Measurements from ENCODE around the gene STXBP1.
"Not testable (repeated sequence)": the region's sequence is repeated elsewhere in the genome, so short reads cannot be mapped to it uniquely, and the experiment has no call there.

STXBP1 gene

DNA sequence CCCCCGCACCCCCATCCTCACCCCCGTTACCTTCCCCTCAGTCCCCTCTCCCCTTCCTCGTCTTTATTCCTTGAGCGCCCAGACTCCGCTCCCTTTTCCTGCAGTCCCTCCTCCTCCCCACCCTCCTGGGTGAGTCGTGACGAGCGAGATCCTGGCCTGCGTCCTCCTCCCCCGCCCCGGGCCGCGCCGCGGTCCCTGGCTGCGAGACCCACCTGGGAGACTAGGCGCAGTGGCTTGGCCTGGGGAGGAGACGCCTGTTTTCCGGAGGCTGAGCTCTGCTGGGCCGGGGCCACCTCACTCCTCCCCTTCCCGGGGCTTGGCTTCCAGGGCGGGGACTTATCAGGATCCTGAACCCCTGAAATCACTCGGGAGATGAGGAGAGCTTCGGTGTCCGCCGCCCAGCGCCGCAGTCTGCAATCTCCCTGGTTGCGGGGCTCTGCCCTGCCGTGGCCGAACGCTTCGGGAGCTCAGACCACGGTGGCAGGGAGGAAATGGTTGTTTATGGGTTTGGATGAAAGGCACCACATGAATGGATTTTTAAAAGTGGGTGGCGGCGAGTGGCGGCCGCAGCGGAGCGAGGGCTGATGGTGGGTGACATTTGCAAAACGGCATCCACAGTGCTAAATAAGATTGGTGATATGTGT is 984 bp downstream of the STXBP1 start:
- Histone ChIP-seq H3K27me3 (ENCODE audit: control insufficient read depth in 2 of 2, insufficient read depth in 2 of 2, low read length in 2 of 2) (peaks cover 13 to 27% of the 10 kb centered on the region in 2 donors), H3K4me3 (ENCODE audit: low read length in 2 of 2) (peak overlapping the region; percentile 73 to 76), H3K36me3 (ENCODE audit: control insufficient read depth in 2 of 2, insufficient read depth in 2 of 2, low read length in 2 of 2) (no peaks in the 10 kb centered on the region), H3K9ac (ENCODE audit: low read depth in 1 of 2, low read length in 2 of 2) (peak overlapping the region; percentile 44 to 72), H3K27ac (ENCODE audit: low read depth in 2 of 2, low read length in 2 of 2) (peak overlapping the region; percentile 23 to 42), H3K4me1 (ENCODE audit: control insufficient read depth in 2 of 2, insufficient read depth in 2 of 2, low read length in 2 of 2) (peaks cover 10 to 19% of the 10 kb centered on the region in 2 donors), H3K9me3 (ENCODE audit: control insufficient read depth in 2 of 2, low read length in 2 of 2) (no peaks in the 10 kb centered on the region)

DNA sequence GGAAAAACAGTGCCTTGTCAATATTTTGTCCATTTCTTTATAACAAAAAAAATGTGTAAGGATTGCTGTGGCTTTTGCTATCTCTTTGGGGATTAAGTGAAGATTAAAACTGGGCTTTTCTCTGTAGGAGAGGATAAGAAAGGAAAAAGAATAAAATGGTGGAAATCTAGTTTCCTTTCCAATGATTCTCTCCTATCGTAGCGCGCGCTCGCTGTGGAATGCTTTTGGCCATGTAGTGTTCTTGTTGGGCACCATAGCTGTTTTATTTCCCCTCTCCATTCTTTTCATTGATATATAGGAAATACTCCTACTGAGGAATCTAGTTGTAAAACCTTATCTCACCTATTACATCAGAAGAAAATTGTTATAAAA is 1.5 kb downstream of the STXBP1 start:
- Histone ChIP-seq H3K36me3 (ENCODE audit: control insufficient read depth in 2 of 2, insufficient read depth in 2 of 2, low read length in 2 of 2) (no peaks in the 10 kb centered on the region), H3K27ac (ENCODE audit: low read depth in 2 of 2, low read length in 2 of 2) (peak overlapping the region in 1 of 2 donors; percentile 23), H3K9me3 (ENCODE audit: control insufficient read depth in 2 of 2, low read length in 2 of 2) (no peaks in the 10 kb centered on the region), H3K27me3 (ENCODE audit: control insufficient read depth in 2 of 2, insufficient read depth in 2 of 2, low read length in 2 of 2) (peaks cover 12 to 24% of the 10 kb centered on the region in 2 donors), H3K9ac (ENCODE audit: low read depth in 1 of 2, low read length in 2 of 2) (peak overlapping the region; percentile 44 to 72), H3K4me1 (ENCODE audit: control insufficient read depth in 2 of 2, insufficient read depth in 2 of 2, low read length in 2 of 2) (peaks cover 5 to 14% of the 10 kb centered on the region in 2 donors), H3K4me3 (ENCODE audit: low read length in 2 of 2) (peak overlapping the region; percentile 73 to 76)

DNA sequence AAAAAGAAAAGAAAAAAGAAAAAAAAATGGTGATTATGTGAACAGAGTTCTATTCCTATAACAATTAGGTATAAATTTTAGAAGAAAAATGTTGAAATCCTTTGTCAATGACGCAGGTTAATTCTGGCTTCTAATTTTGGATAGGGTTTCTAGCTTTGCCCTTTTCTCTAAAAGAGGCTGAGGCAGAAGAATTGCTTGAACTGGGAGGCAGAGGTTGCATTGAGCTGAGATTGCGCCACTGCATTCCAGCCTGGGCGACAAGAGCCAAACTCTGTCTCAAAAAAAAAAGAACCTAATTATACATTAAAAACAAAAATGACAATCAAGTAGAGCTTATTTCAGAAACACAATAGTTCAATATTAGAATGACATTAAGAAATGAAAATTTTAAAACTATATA is 2.9 kb downstream of the STXBP1 start:
- Histone ChIP-seq H3K27me3 (ENCODE audit: control insufficient read depth in 2 of 2, insufficient read depth in 2 of 2, low read length in 2 of 2) (peaks cover 8 to 15% of the 10 kb centered on the region in 2 donors), H3K36me3 (ENCODE audit: control insufficient read depth in 2 of 2, insufficient read depth in 2 of 2, low read length in 2 of 2) (no peaks in the 10 kb centered on the region), H3K4me1 (ENCODE audit: control insufficient read depth in 2 of 2, insufficient read depth in 2 of 2, low read length in 2 of 2) (peaks cover 3 to 11% of the 10 kb centered on the region in 2 donors), H3K9me3 (ENCODE audit: control insufficient read depth in 2 of 2, low read length in 2 of 2) (no peaks in the 10 kb centered on the region), H3K4me3 (ENCODE audit: low read length in 2 of 2) (no peak overlapping the region), H3K9ac (ENCODE audit: low read depth in 1 of 2, low read length in 2 of 2) (no peak overlapping the region), H3K27ac (ENCODE audit: low read depth in 2 of 2, low read length in 2 of 2) (no peak overlapping the region)

DNA sequence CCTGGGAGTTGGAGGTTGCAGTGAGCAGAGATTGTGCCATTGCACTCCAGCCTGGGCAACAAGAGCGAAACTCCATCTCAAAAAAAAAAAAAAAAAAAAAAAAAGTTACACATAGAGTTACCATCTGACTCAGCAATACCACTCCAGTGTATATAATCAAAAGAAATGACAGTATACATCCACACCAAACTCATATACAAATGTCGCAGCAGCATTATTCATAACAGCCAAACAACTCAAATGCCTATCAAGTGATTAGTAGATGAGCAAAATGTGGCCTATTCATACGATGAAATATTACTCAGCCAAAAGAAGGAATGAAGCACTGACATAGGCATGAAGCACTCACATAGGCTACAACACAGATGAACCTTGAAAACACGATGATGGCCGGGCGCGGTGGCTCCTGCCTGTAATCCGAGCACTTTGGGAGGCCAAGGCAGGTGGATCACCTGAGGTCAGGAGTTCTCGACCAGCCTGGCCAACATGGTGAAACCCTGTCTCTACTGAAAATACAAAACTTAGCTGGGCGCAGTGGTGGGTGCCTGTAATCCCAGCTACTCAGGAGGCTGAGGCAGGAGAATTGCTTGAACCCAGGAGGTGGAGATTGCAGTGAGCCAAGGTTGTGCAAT is 9.4 kb downstream of the STXBP1 start:
- H3K36me3 ChIP-seq (ENCODE audit: control insufficient read depth in 2 of 2, insufficient read depth in 2 of 2, low read length in 2 of 2); H3K4me3 ChIP-seq (ENCODE audit: low read length in 2 of 2); H3K27me3 ChIP-seq (ENCODE audit: control insufficient read depth in 2 of 2, insufficient read depth in 2 of 2, low read length in 2 of 2); H3K27ac ChIP-seq (ENCODE audit: low read depth in 2 of 2, low read length in 2 of 2); H3K4me1 ChIP-seq (ENCODE audit: control insufficient read depth in 2 of 2, insufficient read depth in 2 of 2, low read length in 2 of 2); H3K9ac ChIP-seq (ENCODE audit: low read depth in 1 of 2, low read length in 2 of 2); H3K9me3 ChIP-seq (ENCODE audit: control insufficient read depth in 2 of 2, low read length in 2 of 2): not testable (repeated sequence)

DNA sequence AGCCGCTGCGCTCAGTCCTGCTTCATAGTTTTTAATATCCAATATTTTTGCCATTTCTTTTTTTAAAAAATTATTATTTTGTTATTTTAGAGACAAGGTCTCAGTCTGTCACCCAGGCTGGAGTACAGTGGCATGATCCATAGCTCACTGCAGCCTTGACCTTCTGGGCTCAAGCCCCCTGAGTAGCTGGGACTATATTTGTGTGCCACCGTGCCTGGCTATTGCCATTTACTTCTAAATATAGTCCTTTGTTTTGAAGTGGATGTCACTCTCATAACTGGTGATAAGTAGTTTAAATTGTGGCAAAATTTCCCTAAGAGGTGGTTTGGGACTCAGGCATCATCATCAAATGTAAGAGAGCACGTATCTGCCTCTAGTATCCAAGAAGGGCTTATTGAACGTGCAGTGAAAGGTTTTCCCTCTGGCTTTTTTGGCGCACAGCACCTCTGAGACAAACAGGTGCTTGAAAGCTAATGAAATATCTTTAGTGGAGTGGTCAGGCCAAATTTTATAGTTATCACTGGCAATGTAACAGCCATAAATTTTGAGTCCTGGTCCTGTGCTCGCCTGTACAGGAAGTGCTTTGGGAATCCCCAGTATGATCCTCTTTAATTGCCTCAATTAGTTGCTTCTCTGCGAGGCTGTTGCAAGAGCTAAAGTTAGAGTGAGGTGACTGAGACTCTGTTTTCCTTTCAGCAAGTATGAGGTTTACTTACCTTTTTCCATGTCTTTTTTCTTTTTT is 14.8 kb downstream of the STXBP1 start:
- Histone ChIP-seq H3K4me1 (ENCODE audit: control insufficient read depth in 2 of 2, insufficient read depth in 2 of 2, low read length in 2 of 2) (no peaks in the 10 kb centered on the region), H3K36me3 (ENCODE audit: control insufficient read depth in 2 of 2, insufficient read depth in 2 of 2, low read length in 2 of 2) (no peaks in the 10 kb centered on the region), H3K9me3 (ENCODE audit: control insufficient read depth in 2 of 2, low read length in 2 of 2) (no peaks in the 10 kb centered on the region), H3K9ac (ENCODE audit: low read depth in 1 of 2, low read length in 2 of 2) (no peak overlapping the region), H3K27ac (ENCODE audit: low read depth in 2 of 2, low read length in 2 of 2) (no peak overlapping the region), H3K27me3 (ENCODE audit: control insufficient read depth in 2 of 2, insufficient read depth in 2 of 2, low read length in 2 of 2) (no peaks in the 10 kb centered on the region), H3K4me3 (ENCODE audit: low read length in 2 of 2) (no peak overlapping the region)

DNA sequence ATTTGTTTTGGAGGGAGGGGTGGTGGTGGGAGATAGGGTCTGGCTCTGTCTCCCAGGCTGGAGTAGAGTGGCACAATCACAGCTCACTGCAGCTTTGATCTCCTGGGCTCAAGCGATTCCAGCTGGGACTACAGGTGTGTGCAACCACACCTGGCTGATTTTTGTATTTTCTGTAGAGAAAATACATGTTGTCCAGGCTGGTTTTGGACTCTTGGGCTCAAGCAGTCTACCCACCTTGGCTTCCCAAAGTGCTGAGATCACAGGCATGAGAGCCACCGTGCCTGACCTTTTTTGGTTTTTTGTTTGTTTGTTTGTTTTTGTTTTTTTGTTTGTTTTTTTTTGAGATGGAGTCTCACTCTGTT is 15.4 kb downstream of the STXBP1 start:
- Histone ChIP-seq H3K4me1 (ENCODE audit: control insufficient read depth in 2 of 2, insufficient read depth in 2 of 2, low read length in 2 of 2) (no peaks in the 10 kb centered on the region), H3K9ac (ENCODE audit: low read depth in 1 of 2, low read length in 2 of 2) (no peak overlapping the region), H3K4me3 (ENCODE audit: low read length in 2 of 2) (no peak overlapping the region)

DNA sequence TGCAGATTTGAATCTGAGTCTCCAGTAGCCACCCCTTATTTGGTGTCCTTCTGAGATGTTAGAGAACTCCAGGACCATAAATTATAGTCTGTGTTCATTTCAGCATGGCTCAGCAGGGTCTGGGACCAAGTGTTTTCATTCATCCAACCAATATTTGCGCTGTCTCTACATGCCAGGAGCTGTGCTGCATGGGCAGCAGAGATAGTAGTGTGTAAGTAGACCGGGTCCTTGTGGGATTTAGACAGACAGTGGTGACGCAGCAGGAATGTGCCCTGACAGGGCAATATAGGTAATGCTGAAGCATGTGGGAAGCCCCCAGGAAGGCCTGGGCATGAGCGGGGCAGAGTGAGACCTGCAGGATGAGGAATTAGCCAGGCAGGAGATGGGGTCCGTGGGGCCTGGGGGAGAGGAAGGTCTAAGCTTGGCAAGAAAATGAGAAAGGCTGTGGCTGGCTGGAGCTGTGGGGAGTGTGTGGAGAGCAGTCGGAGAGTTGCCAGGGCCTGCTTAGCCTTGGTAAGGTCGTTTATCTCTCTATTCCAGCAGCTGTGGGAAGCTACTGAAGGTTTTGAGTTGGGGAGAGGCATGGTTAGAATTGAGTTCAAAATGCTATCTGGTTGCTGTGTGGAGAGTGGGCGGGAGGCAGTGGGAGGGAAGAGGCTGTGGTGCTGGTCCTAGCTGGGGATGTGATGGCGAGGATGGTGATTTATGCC is 16.8 kb downstream of the STXBP1 start:
- no peaks in the 10 kb centered on the region for H3K36me3 ChIP-seq (ENCODE audit: control insufficient read depth in 2 of 2, insufficient read depth in 2 of 2, low read length in 2 of 2)
- no peak overlapping the region for H3K4me3 ChIP-seq (ENCODE audit: low read length in 2 of 2)
- H3K27ac ChIP-seq (ENCODE audit: low read depth in 2 of 2, low read length in 2 of 2): no peak overlapping the region
- no peak overlapping the region for H3K9ac ChIP-seq (ENCODE audit: low read depth in 1 of 2, low read length in 2 of 2)
- no peaks in the 10 kb centered on the region for H3K27me3 ChIP-seq (ENCODE audit: control insufficient read depth in 2 of 2, insufficient read depth in 2 of 2, low read length in 2 of 2)
- peaks cover 0 to 3% of the 10 kb centered on the region in 2 donors for H3K4me1 ChIP-seq (ENCODE audit: control insufficient read depth in 2 of 2, insufficient read depth in 2 of 2, low read length in 2 of 2)
- no peaks in the 10 kb centered on the region for H3K9me3 ChIP-seq (ENCODE audit: control insufficient read depth in 2 of 2, low read length in 2 of 2)

More for the DNA sequence above, 15.4 kb downstream of the STXBP1 start:
- Histone ChIP-seq H3K27me3 (ENCODE audit: control insufficient read depth in 2 of 2, insufficient read depth in 2 of 2, low read length in 2 of 2) (no peaks in the 10 kb centered on the region), H3K27ac (ENCODE audit: low read depth in 2 of 2, low read length in 2 of 2) (no peak overlapping the region), H3K9me3 (ENCODE audit: control insufficient read depth in 2 of 2, low read length in 2 of 2) (no peaks in the 10 kb centered on the region), H3K36me3 (ENCODE audit: control insufficient read depth in 2 of 2, insufficient read depth in 2 of 2, low read length in 2 of 2) (no peaks in the 10 kb centered on the region)

DNA sequence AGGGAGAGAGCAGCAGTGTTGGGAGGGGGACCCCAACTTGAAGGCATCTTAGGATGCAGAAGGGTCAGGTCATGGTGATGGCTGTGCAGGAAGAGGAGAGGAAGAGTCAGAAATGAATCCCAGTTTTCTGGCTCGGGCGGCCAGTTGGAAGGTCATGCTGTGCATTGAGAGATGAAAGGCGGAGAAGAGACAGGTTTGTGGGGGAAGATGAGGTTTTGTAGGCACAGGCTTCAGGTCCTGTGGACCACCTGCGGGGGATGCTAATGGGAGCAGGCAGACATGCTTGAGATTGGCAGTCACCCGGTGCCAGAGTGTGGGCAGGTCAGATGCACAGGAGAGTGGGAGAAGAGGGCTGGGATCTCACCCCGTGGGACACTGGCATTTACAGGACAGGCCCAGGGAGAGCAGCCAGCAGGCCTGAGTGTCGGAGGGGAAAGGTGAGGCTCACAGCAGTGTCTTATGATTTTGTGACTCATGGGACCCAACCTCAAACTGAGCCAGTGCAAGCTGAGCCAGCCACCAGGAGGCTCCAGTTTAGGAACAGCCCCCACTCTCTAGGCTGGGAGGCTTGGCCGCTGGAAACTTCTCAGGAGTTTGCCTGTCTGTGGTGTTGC is 17.5 kb downstream of the STXBP1 start:
- no peak overlapping the region for H3K4me3 ChIP-seq (ENCODE audit: low read length in 2 of 2)
- no peaks in the 10 kb centered on the region for H3K27me3 ChIP-seq (ENCODE audit: control insufficient read depth in 2 of 2, insufficient read depth in 2 of 2, low read length in 2 of 2)
- H3K27ac ChIP-seq (ENCODE audit: low read depth in 2 of 2, low read length in 2 of 2): no peak overlapping the region
- H3K9me3 ChIP-seq (ENCODE audit: control insufficient read depth in 2 of 2, low read length in 2 of 2): no peaks in the 10 kb centered on the region
- no peak overlapping the region for H3K9ac ChIP-seq (ENCODE audit: low read depth in 1 of 2, low read length in 2 of 2)
- H3K36me3 ChIP-seq (ENCODE audit: control insufficient read depth in 2 of 2, insufficient read depth in 2 of 2, low read length in 2 of 2): no peaks in the 10 kb centered on the region
- H3K4me1 ChIP-seq (ENCODE audit: control insufficient read depth in 2 of 2, insufficient read depth in 2 of 2, low read length in 2 of 2): peaks cover 0 to 6% of the 10 kb centered on the region in 2 donors

DNA sequence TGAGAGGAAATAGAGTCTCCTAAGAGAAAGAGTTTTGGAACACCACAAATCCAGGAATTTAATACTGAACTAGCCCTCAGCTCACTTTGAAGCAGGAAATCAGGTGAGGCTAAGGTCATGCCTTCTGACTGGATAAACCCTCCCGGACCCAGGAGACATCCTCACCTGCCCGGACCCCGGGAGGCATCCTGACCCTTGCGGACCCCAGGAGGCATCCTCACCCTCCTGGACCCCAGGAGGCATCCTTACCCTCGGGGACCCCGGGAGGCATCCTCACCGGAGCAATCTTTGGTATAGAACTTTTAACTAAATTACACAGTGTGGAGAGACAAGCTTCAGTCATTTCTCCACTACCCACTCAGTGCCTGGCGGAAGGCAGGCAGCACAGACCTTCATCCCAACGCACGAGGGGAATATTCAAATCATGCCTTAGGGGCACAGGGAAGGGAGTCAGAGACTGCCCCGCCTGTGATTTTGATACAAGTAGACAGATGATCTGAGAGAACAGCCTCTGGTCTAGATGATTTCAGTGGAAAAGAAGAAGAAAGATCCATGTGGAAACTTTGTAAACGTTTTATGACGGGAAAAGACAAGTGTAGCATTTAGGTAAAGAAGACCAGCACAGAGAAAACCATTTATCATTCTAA is 21.3 kb downstream of the STXBP1 start:
- Histone ChIP-seq H3K27me3 (ENCODE audit: control insufficient read depth in 2 of 2, insufficient read depth in 2 of 2, low read length in 2 of 2) (no peaks in the 10 kb centered on the region), H3K36me3 (ENCODE audit: control insufficient read depth in 2 of 2, insufficient read depth in 2 of 2, low read length in 2 of 2) (no peaks in the 10 kb centered on the region), H3K4me1 (ENCODE audit: control insufficient read depth in 2 of 2, insufficient read depth in 2 of 2, low read length in 2 of 2) (peaks cover 0 to 12% of the 10 kb centered on the region in 2 donors), H3K4me3 (ENCODE audit: low read length in 2 of 2) (no peak overlapping the region), H3K9ac (ENCODE audit: low read depth in 1 of 2, low read length in 2 of 2) (no peak overlapping the region), H3K9me3 (ENCODE audit: control insufficient read depth in 2 of 2, low read length in 2 of 2) (no peaks in the 10 kb centered on the region), H3K27ac (ENCODE audit: low read depth in 2 of 2, low read length in 2 of 2) (no peak overlapping the region)

All from mucosa of rectum (tissue), 2 donors.